Upper lobe of right lung (tissue), 1 donor: ENCODE data around the gene CCDC14. TPM values are rescaled to one million over a fixed set of nuclear protein-coding genes. Genes with fewer than 3 reads are reported as not detected.
"Not testable (repeated sequence)": the region's sequence is repeated elsewhere in the genome, so short reads cannot be mapped to it uniquely, and the experiment has no call there.

Experiments
- ATAC-seq: fragments of 200-7000 bp; cut with Tn5 transposase; one replicate; pipeline ENCODE4 v1.9.1; 2020; ENCODE audit warnings: mild to moderate bottlenecking, moderate library complexity
- DNase-seq: peaks from one replicate; pipeline ENCODE4 v3.0.0-alpha.2; 2020
- H3K27ac ChIP-seq: fragments of 200-600 bp; one replicate; pipeline ENCODE4 v1.8.0; 2022
- H3K27me3 ChIP-seq: fragments of 200-600 bp; one replicate; pipeline ENCODE4 v1.8.0; 2022; ENCODE audit warnings: mild to moderate bottlenecking
- H3K36me3 ChIP-seq: fragments of 200-600 bp; one replicate; pipeline ENCODE4 v1.8.0; 2022
- H3K4me1 ChIP-seq: fragments of 200-600 bp; one replicate; pipeline ENCODE4 v1.8.0; 2022
- H3K4me3 ChIP-seq: fragments of 200-600 bp; one replicate; pipeline ENCODE4 v1.8.0; 2022; ENCODE audit warnings: mild to moderate bottlenecking
- H3K9me3 ChIP-seq: fragments of 200-600 bp; one replicate; pipeline ENCODE4 v1.8.0; 2022
- CTCF ChIP-seq: fragments of 200-600 bp; IDR thresholded peaks from one replicate; pipeline ENCODE4 v1.8.0; 2022; ENCODE audit warnings: antibody characterized with exemption
- intact Hi-C: fragments of 100-400 bp; cut with DNase I; formaldehyde crosslinking; loops from one replicate; pipeline ENCODE4 v1.11.0; 2022
- total RNA-seq: library from RNA; stranded (reverse); fragmentation: NEBNext Ultra II Directional; extraction: Animal tissue kit (Norgen Biotek cat#: 25700); gene quantifications from one replicate; pipeline ENCODE4 v1.2.1, GENCODE V29; 2021
- donor health status: DM: no; HTN: yes; CAD: no; lungs with severe emphysema.

The CCDC14 gene
- total RNA-seq, 1 donor from 2014 or later, result 38.6 TPM

GRCh38 chr3:123993818-123994217, 32.8 kb upstream of the CCDC14 start:
- intact Hi-C loops, result no loop called here
- Histone ChIP-seq H3K27me3 (no peaks in the 10 kb centered on the region), H3K27ac (no peak overlapping the region), H3K36me3 (no peaks in the 10 kb centered on the region), H3K4me3 (no peak overlapping the region), H3K9me3 (no peaks in the 10 kb centered on the region), H3K4me1 (no peaks in the 10 kb centered on the region)
- no peak for TF ChIP-seq CTCF
- ATAC-seq (no peak), DNase-seq (no peak)

GRCh38 chr3:123991730-123992588, 30.9 kb upstream of the CCDC14 start, which contains the start of gene ROPN1:
Gene ROPN1, minus strand, starts transcription at chr3:123992124. Its CDS starts 11,643 bp downstream, at chr3:123980481.
- H3K4me3 ChIP-seq, intact Hi-C loops, H3K27me3 ChIP-seq, H3K36me3 ChIP-seq, H3K9me3 ChIP-seq, H3K4me1 ChIP-seq, H3K27ac ChIP-seq, DNase-seq: not testable (repeated sequence)
- peak; percentile 92 for ATAC-seq

- intact Hi-C loops, result no loop called here
- Histone ChIP-seq H3K27ac (no peak overlapping the region), H3K36me3 (no peaks in the 10 kb centered on the region), H3K4me3 (no peak overlapping the region), H3K27me3 (peaks cover 4% of the 10 kb centered on the region), H3K9me3 (no peaks in the 10 kb centered on the region), H3K4me1 (no peaks in the 10 kb centered on the region)
- DNase-seq, result no peak
- ATAC-seq, result peak; percentile 42
- no peak for TF ChIP-seq CTCF
These were observed 25.4 kb upstream of the CCDC14 start for GRCh38 chr3:123986427-123986826.

- Histone ChIP-seq H3K4me1 (no peaks in the 10 kb centered on the region), H3K27ac (no peak overlapping the region), H3K9me3 (no peaks in the 10 kb centered on the region), H3K4me3 (no peak overlapping the region), H3K36me3 (no peaks in the 10 kb centered on the region), H3K27me3 (peaks cover 4% of the 10 kb centered on the region)
- TF ChIP-seq CTCF, result no peak
- ATAC-seq, result no peak
- no peak for DNase-seq
- intact Hi-C loops, result no loop called here
These were observed 23.9 kb upstream of the CCDC14 start for GRCh38 chr3:123984957-123985356.

- no peak overlapping the region for H3K4me3 ChIP-seq
- H3K36me3 ChIP-seq, result no peaks in the 10 kb centered on the region
- ATAC-seq (no peak), DNase-seq (no peak)
- TF ChIP-seq CTCF, result no peak
- H3K4me1 ChIP-seq, result no peaks in the 10 kb centered on the region
- no peak overlapping the region for H3K27ac ChIP-seq
- H3K27me3 ChIP-seq, result peaks cover 4% of the 10 kb centered on the region
- no peaks in the 10 kb centered on the region for H3K9me3 ChIP-seq
- intact Hi-C loops, result no loop called here
These were observed 23.3 kb upstream of the CCDC14 start for GRCh38 chr3:123984350-123984749.

GRCh38 chr3:123981317-123981716, 20.3 kb upstream of the CCDC14 start:
- H3K27ac ChIP-seq, H3K9me3 ChIP-seq, ATAC-seq, H3K27me3 ChIP-seq, intact Hi-C loops, DNase-seq, H3K4me3 ChIP-seq, H3K36me3 ChIP-seq, H3K4me1 ChIP-seq: not testable (repeated sequence)
